GM23338 (cell line): ENCODE results near the gene CALHM5. TPM values are rescaled to one million over a fixed set of nuclear protein-coding genes. Genes with fewer than 3 reads are reported as not detected.

Experiments used
- ATAC-seq: fragments of 200-7000 bp; cut with Tn5 transposase; 3 replicates; pipeline ENCODE4 v1.9.1; 2020
- DNase-seq: peaks from one replicate; pipeline ENCODE4 v3.0.0-alpha.2; 2015; ENCODE audit warnings: low spot score
- H2AFZ ChIP-seq: fragments of 200-600 bp; sonication (generic); 2 replicates; pipeline ENCODE4 v1.8.0; 2016; ENCODE audit warnings: antibody characterized with exemption, mild to moderate bottlenecking, moderate library complexity
- H3F3A ChIP-seq: fragments of 200-600 bp; sonication (generic); replicated peaks from 2 replicates; pipeline ENCODE4 v1.8.0; 2017; ENCODE audit warnings: antibody characterized with exemption, mixed run types, low read depth
- H3K27ac ChIP-seq: fragments of 200-600 bp; sonication (generic); 2 replicates; pipeline ENCODE4 v1.6.1; 2016; ENCODE audit warnings: low read depth
- H3K27me3 ChIP-seq: fragments of 200-600 bp; sonication (generic); 2 replicates; pipeline ENCODE4 v1.8.0; 2016; ENCODE audit warnings: mild to moderate bottlenecking, mixed run types, moderate library complexity; ENCODE audit not compliant: insufficient read depth
- H3K36me3 ChIP-seq: fragments of 200-600 bp; sonication (generic); 2 replicates; pipeline ENCODE4 v1.8.0; 2016; ENCODE audit warnings: mild to moderate bottlenecking; ENCODE audit not compliant: insufficient read depth
- H3K4me1 ChIP-seq: fragments of 200-600 bp; sonication (generic); 2 replicates; pipeline ENCODE4 v1.8.0; 2016; ENCODE audit warnings: mild to moderate bottlenecking, moderate library complexity; ENCODE audit not compliant: insufficient read depth
- H3K4me2 ChIP-seq: fragments of 200-600 bp; sonication (generic); 2 replicates; pipeline ENCODE4 v1.7.1; 2017; ENCODE audit warnings: mixed run types
- H3K4me3 ChIP-seq: fragments of 200-600 bp; sonication (generic); 2 replicates; pipeline ENCODE4 v1.6.1; 2016; ENCODE audit warnings: mixed run types
- H3K79me2 ChIP-seq: fragments of 200-600 bp; sonication (generic); replicated peaks from 2 replicates; pipeline ENCODE4 v1.8.0; 2017; ENCODE audit warnings: mild to moderate bottlenecking; ENCODE audit not compliant: insufficient read depth
- H3K9me2 ChIP-seq: fragments of 200-600 bp; sonication (generic); 2 replicates; pipeline ENCODE4 v1.8.0; 2017; ENCODE audit not compliant: insufficient read depth
- H4K20me1 ChIP-seq: fragments of 200-600 bp; sonication (generic); replicated peaks from 2 replicates; pipeline ENCODE4 v1.8.0; 2017; ENCODE audit warnings: mild to moderate bottlenecking; ENCODE audit not compliant: insufficient read depth
- H3K27ac Mint-ChIP-seq: 2 replicates; pipeline ENCODE4 v1.8.0; 2020; ENCODE audit warnings: inconsistent platforms, mild to moderate bottlenecking, moderate library complexity, mixed read lengths
- H3K27me3 Mint-ChIP-seq: 3 replicates; pipeline ENCODE4 v1.8.0; 2022; ENCODE audit warnings: low read depth, mild to moderate bottlenecking, moderate library complexity, mixed read lengths, inconsistent platforms; ENCODE audit not compliant: insufficient read depth, poor library complexity
- H3K36me3 Mint-ChIP-seq: 3 replicates; pipeline ENCODE4 v1.8.0; 2021; ENCODE audit warnings: low read depth, mild to moderate bottlenecking, inconsistent platforms, moderate library complexity, mixed read lengths
- H3K4me1 Mint-ChIP-seq: 3 replicates; pipeline ENCODE4 v1.8.0; 2020; ENCODE audit warnings: mild to moderate bottlenecking, inconsistent platforms, mixed read lengths
- H3K4me3 Mint-ChIP-seq: 3 replicates; pipeline ENCODE4 v1.8.0; 2021; ENCODE audit warnings: moderate library complexity, mild to moderate bottlenecking, inconsistent platforms, mixed read lengths
- H3K9me3 Mint-ChIP-seq: 3 replicates; pipeline ENCODE4 v1.8.0; 2020; ENCODE audit warnings: moderate library complexity, mild to moderate bottlenecking, inconsistent platforms, mixed read lengths
- CREB1 ChIP-seq: fragments of 250-450 bp; sonication (Bioruptor Pico); IDR thresholded peaks from 2 replicates; pipeline ENCODE4 v1.5.0; 2020; ENCODE audit warnings: low read depth, mild to moderate bottlenecking, moderate library complexity
- EZH2 ChIP-seq: fragments of 200-600 bp; sonication (generic); IDR thresholded peaks from one replicate; pipeline ENCODE4 v1.8.0; 2017; ENCODE audit warnings: antibody characterized with exemption, mild to moderate bottlenecking, low read depth; ENCODE audit not compliant: unreplicated experiment
- EZH2phosphoT487 ChIP-seq: fragments of 200-600 bp; sonication (generic); IDR thresholded peaks from one replicate; pipeline ENCODE4 v1.8.1; 2018; ENCODE audit warnings: antibody characterized with exemption; ENCODE audit not compliant: unreplicated experiment
- JUNB ChIP-seq: IDR thresholded peaks from one replicate; pipeline ENCODE4 v1.6.1; 2016; ENCODE audit warnings: antibody characterized with exemption; ENCODE audit not compliant: unreplicated experiment
- NANOG ChIP-seq: IDR thresholded peaks from 2 replicates; pipeline ENCODE4 v1.6.1; 2016; ENCODE audit warnings: antibody characterized with exemption, borderline replicate concordance
- POLR2AphosphoS5 ChIP-seq: IDR thresholded peaks from 2 replicates; pipeline ENCODE4 v1.6.1; 2016; ENCODE audit warnings: antibody characterized with exemption, low read depth
- REST ChIP-seq: IDR thresholded peaks from one replicate; pipeline ENCODE4 v1.6.1; 2018; ENCODE audit warnings: antibody characterized with exemption; ENCODE audit not compliant: unreplicated experiment
- STAT1 ChIP-seq: IDR thresholded peaks from one replicate; pipeline ENCODE4 v1.6.1; 2016; ENCODE audit warnings: antibody characterized with exemption; ENCODE audit not compliant: unreplicated experiment
- ZNF114 ChIP-seq: fragments of 250-450 bp; sonication (Bioruptor Pico); IDR thresholded peaks from 2 replicates; pipeline ENCODE4 v1.5.0; 2020; ENCODE audit warnings: mild to moderate bottlenecking, moderate library complexity
- ZNF331 ChIP-seq: fragments of 250-450 bp; sonication (Bioruptor Pico); IDR thresholded peaks from 2 replicates; pipeline ENCODE4 v1.5.0; 2020; ENCODE audit warnings: low read depth, mild to moderate bottlenecking, moderate library complexity
- ZNF462 ChIP-seq: fragments of 250-450 bp; sonication (Bioruptor Pico); IDR thresholded peaks from 2 replicates; pipeline ENCODE4 v1.5.0; 2020; ENCODE audit warnings: mild to moderate bottlenecking, moderate library complexity
- polyA plus RNA-seq: library from polyadenylated mRNA; unstranded; fragments of >200 nt; fragmentation: Nextera tagmentation; extraction: Ambion mirVana; gene quantifications from 2 replicates; pipeline ENCODE4 v1.2.1, GENCODE V29; 2016
- total RNA-seq: library from RNA; depleted of rRNA; stranded (reverse); fragments of >200 nt; shearing (Covaris generic); gene quantifications from 2 replicates; pipeline ENCODE4 v1.2.3, GENCODE V29; 2014
- TF ChIP-seq, protein P1 (sequence below), 2 experiments: fragments of 200-600 bp in 1 of 2; sonication (generic) in 1 of 2; conservative IDR thresholded peaks; 2 replicates each; pipeline versions ENCODE4 v1.5.1 to v1.6.1; 2016 to 2017; ENCODE audit warnings: antibody characterized with exemption in 2 of 2, low read depth in 2 of 2, mild to moderate bottlenecking in 2 of 2, moderate library complexity in 1 of 2

CALHM5 gene
- total and polyA plus RNA-seq, 2 experiments from 2014 or later, result 0.02 to 0.10 TPM

- TF ChIP-seq ZNF462 (CRISPR knock-in tag) (no peak), POLR2AphosphoS5 (no peak), ZNF331 (CRISPR knock-in tag) (no peak), ZNF114 (CRISPR knock-in tag) (no peak)
Observed at GRCh38 chr6:116562614-116563013, 51.2 kb downstream of the CALHM5 start (continued).

DNA sequence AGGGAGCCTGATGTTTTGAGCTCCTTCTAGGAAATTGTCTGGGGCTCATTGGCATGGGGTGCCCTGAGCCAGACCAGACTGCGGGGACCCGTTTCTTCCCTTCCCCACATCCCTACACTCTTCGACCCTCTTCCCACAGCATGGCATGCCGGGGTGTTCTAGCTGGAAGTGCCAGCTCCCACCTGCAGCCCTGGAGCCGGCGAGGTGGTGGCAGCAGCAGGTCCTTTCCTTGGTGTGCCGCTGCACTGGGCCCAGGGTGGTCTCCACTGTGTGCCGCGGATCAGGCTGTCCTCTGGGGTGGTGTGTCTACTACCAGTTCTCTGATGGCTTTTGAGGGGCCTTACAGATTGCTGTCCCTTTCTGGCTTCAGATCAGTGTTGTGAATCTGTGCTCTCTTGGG lies 52.4 kb downstream of the CALHM5 start:
- Histone ChIP-seq H4K20me1 (no peaks in the 10 kb centered on the region), H3F3A (no peaks in the 10 kb centered on the region), H3K27me3 (no peaks in the 10 kb centered on the region), H3K27ac (no peak overlapping the region), H3K4me2 (no peak overlapping the region), H3K9me2 (no peaks in the 10 kb centered on the region), H2AFZ (no peak overlapping the region), H3K36me3 (no peaks in the 10 kb centered on the region), H3K79me2 (no peaks in the 10 kb centered on the region), H3K4me1 (no peaks in the 10 kb centered on the region), H3K4me3 (no peak overlapping the region)
- H3K4me1 Mint-ChIP-seq, result no peaks in the 10 kb centered on the region; the same call in 2 of the 3 replicates
- H3K9me3 Mint-ChIP-seq, result no peaks in the 10 kb centered on the region
- no peak overlapping the region for H3K4me3 Mint-ChIP-seq
- ATAC-seq, result no peak
- H3K27ac Mint-ChIP-seq, result no peak overlapping the region
- no peaks in the 10 kb centered on the region for H3K36me3 Mint-ChIP-seq
- H3K27me3 Mint-ChIP-seq, result no peaks in the 10 kb centered on the region
- DNase-seq, result no peak
- TF ChIP-seq EZH2, result no peak
- no peak for TF ChIP-seq ZNF331 (CRISPR knock-in tag)
- no peak for TF ChIP-seq CREB1
- TF ChIP-seq EZH2phosphoT487, result no peak
- TF ChIP-seq JUNB, result no peak
- TF ChIP-seq, protein P1, sequence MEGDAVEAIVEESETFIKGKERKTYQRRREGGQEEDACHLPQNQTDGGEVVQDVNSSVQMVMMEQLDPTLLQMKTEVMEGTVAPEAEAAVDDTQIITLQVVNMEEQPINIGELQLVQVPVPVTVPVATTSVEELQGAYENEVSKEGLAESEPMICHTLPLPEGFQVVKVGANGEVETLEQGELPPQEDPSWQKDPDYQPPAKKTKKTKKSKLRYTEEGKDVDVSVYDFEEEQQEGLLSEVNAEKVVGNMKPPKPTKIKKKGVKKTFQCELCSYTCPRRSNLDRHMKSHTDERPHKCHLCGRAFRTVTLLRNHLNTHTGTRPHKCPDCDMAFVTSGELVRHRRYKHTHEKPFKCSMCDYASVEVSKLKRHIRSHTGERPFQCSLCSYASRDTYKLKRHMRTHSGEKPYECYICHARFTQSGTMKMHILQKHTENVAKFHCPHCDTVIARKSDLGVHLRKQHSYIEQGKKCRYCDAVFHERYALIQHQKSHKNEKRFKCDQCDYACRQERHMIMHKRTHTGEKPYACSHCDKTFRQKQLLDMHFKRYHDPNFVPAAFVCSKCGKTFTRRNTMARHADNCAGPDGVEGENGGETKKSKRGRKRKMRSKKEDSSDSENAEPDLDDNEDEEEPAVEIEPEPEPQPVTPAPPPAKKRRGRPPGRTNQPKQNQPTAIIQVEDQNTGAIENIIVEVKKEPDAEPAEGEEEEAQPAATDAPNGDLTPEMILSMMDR (conservative IDR thresholded peaks at IDR 0.05; ENCODE audit: low read depth in 2 of 2), result no peak
- no peak for TF ChIP-seq REST
- no peak for TF ChIP-seq NANOG
- TF ChIP-seq ZNF114 (CRISPR knock-in tag), result no peak
- TF ChIP-seq STAT1, result no peak
